Muscle layer of colon (tissue), 2 donors: ENCODE measurements around the gene TMEM165.

Experiments used
- H3K27ac ChIP-seq: one replicate; pipeline ENCODE4 v1.7.0; 2013; ENCODE audit warnings: low read depth, mild to moderate bottlenecking, low read length, moderate library complexity
- H3K27me3 ChIP-seq, 2 donors: one replicate each; pipeline ENCODE4 v1.7.0; 2013; ENCODE audit warnings: low read length in 2 of 2, mild to moderate bottlenecking in 2 of 2; ENCODE audit not compliant: insufficient read depth in 2 of 2, control insufficient read depth in 1 of 2
- H3K36me3 ChIP-seq: one replicate; pipeline ENCODE4 v1.7.0; 2013; ENCODE audit warnings: mild to moderate bottlenecking, low read length; ENCODE audit not compliant: insufficient read depth
- H3K4me1 ChIP-seq: one replicate; pipeline ENCODE4 v1.7.0; 2013; ENCODE audit warnings: mild to moderate bottlenecking, low read length; ENCODE audit not compliant: insufficient read depth
- H3K4me3 ChIP-seq, 2 donors: one replicate each; pipeline ENCODE4 v1.7.0; 2013; ENCODE audit warnings: low read length in 2 of 2, low read depth in 1 of 2, mild to moderate bottlenecking in 1 of 2, moderate library complexity in 1 of 2
- H3K9ac ChIP-seq: one replicate; pipeline ENCODE4 v1.7.0; 2013; ENCODE audit warnings: low read length
- H3K9me3 ChIP-seq: one replicate; pipeline ENCODE4 v1.7.0; 2013; ENCODE audit warnings: mild to moderate bottlenecking, low read length
- donor health status: abdominal sarcoma.
- donor health status: Adenocarcinoma of cecum.

The TMEM165 gene

GRCh38 chr4:55440786-55441185 is 45.0 kb downstream of the TMEM165 start:
- no peaks in the 10 kb centered on the region for H3K4me1 ChIP-seq
- H3K4me3 ChIP-seq, result no peak overlapping the region
- no peaks in the 10 kb centered on the region for H3K9me3 ChIP-seq
- no peaks in the 10 kb centered on the region for H3K27me3 ChIP-seq
- H3K27ac ChIP-seq, result no peak overlapping the region
- peaks cover 30% of the 10 kb centered on the region for H3K36me3 ChIP-seq
- no peak overlapping the region for H3K9ac ChIP-seq

DNA sequence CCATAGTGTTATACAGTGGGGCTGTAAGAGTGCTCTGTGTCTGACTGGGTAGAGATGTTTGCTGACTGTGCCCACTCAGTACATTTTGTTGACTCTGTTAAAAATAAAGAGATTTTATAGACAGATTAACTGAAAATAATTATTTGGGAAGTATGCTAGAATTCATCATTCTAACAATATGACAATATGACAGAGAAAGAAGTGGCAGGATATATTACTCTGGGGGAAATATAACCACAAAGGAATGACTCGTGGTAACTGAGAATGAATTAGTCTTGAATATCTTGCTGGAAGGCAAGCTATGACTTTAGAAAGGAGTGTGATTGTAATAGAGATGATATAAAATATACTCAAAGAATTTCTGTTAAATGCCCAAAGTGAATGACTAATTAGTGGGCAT is 46.8 kb downstream of the TMEM165 start:
- H3K27ac ChIP-seq, result no peak overlapping the region
- H3K9ac ChIP-seq, result no peak overlapping the region
- H3K4me1 ChIP-seq, result no peaks in the 10 kb centered on the region
- no peaks in the 10 kb centered on the region for H3K27me3 ChIP-seq
- peaks cover 26% of the 10 kb centered on the region for H3K36me3 ChIP-seq
- no peaks in the 10 kb centered on the region for H3K9me3 ChIP-seq
- H3K4me3 ChIP-seq, result no peak overlapping the region

DNA sequence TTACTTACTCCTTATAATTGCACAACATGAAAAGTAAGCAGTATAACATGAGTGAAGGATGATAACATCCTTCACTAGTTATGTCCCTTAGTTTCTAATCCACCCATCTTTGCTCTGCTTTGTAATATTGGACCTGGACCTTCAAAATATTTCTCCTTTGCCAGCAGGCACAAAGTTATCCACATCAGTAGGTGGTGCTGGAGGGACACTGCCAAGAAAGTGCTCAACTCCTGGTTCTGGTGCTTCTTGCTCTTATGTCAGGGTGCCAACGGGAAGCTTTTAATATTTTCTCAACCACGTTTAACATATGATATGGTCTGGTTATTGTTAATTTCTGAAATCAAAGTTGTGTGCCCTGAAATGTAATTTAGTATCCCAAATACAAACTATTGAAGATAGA is 49.1 kb downstream of the TMEM165 start:
- H3K9ac ChIP-seq, result no peak overlapping the region
- H3K36me3 ChIP-seq, result peaks cover 38% of the 10 kb centered on the region
- no peak overlapping the region for H3K4me3 ChIP-seq
- no peaks in the 10 kb centered on the region for H3K4me1 ChIP-seq
- H3K9me3 ChIP-seq, result no peaks in the 10 kb centered on the region
- H3K27ac ChIP-seq, result no peak overlapping the region
- no peaks in the 10 kb centered on the region for H3K27me3 ChIP-seq

DNA sequence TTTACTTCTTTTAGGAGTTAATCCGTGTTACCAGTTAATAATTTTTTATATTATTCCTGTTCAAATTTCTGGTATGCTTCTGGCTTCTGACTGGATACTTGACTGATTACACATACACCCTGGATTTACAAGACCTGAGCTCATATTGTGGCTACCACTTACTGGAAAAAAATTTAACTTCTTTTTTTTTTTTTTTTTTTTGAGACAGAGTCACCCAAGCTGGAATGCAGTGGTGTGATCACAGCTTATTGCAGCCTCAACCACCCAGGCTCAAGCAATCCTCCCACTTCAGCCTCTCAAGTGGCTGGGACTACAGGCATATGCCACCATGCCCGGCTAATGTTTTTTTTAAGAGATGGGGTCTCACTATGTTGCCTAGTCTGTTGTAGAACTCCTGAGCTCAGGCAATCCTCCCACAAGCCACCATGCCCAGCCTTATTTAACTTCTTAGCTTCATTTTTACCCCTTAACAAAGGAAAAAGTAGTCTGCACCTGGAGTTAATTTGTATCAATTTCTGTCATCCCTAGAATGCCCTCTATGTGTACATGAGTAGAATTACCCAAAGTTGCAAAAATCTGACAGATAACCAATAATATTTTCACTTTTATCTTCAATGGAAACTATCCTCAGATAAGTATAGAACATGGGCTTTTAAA is 50.3 kb downstream of the TMEM165 start:
- Histone ChIP-seq H3K9ac (no peak overlapping the region), H3K4me3 (no peak overlapping the region), H3K27ac (no peak overlapping the region), H3K9me3 (no peaks in the 10 kb centered on the region), H3K27me3 (no peaks in the 10 kb centered on the region), H3K36me3 (peaks cover 39% of the 10 kb centered on the region), H3K4me1 (no peaks in the 10 kb centered on the region)

DNA sequence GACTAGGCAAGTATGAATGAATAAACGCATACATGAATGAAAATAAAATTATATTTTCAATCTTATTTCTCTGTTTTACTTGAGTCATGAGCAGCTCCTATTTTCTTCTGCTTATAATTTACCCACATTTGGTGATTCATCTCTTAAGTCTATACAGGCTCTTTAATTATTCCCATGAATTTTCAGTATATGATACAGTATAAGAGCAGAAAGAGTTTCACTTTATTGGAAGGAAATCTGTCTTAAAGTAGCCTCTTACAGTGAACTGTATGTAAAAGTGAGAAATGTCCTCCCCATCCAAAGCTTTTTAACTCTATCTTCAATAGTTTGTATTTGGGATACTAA is 50.8 kb downstream of the TMEM165 start:
- no peaks in the 10 kb centered on the region for H3K9me3 ChIP-seq
- H3K36me3 ChIP-seq, result peaks cover 38% of the 10 kb centered on the region
- no peak overlapping the region for H3K9ac ChIP-seq
- no peak overlapping the region for H3K4me3 ChIP-seq
- no peaks in the 10 kb centered on the region for H3K4me1 ChIP-seq
- H3K27ac ChIP-seq, result no peak overlapping the region
- H3K27me3 ChIP-seq, result no peaks in the 10 kb centered on the region

GRCh38 chr4:55447108-55447708 is 51.5 kb downstream of the TMEM165 start:
- no peak overlapping the region for H3K9ac ChIP-seq
- H3K27ac ChIP-seq, result no peak overlapping the region
- no peak overlapping the region for H3K4me3 ChIP-seq
- H3K36me3 ChIP-seq, result peaks cover 37% of the 10 kb centered on the region
- no peaks in the 10 kb centered on the region for H3K4me1 ChIP-seq
- no peaks in the 10 kb centered on the region for H3K27me3 ChIP-seq
- H3K9me3 ChIP-seq, result no peaks in the 10 kb centered on the region

DNA sequence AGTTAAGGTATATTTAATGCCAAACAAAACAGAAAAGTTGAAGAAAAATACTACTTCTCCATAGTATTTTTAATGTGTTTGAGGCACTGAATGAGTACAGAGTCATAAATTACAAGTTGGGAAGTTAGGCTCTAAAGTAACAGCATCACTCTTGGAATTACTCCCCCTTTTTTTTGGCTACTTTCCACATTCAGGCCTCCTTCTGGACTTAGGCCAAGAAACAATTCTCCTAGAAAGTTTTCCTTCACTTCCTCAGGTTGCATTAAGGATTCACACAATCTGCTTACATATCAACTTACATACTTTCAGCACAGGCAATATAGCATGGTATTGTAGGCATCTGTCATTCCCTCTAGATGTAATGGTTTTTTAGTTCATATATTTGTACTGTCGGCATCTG is 52.1 kb downstream of the TMEM165 start:
- H3K4me1 ChIP-seq, result no peaks in the 10 kb centered on the region
- no peaks in the 10 kb centered on the region for H3K9me3 ChIP-seq
- H3K36me3 ChIP-seq, result peaks cover 31% of the 10 kb centered on the region
- no peak overlapping the region for H3K27ac ChIP-seq
- H3K9ac ChIP-seq, result no peak overlapping the region
- no peaks in the 10 kb centered on the region for H3K27me3 ChIP-seq
- H3K4me3 ChIP-seq, result no peak overlapping the region

DNA sequence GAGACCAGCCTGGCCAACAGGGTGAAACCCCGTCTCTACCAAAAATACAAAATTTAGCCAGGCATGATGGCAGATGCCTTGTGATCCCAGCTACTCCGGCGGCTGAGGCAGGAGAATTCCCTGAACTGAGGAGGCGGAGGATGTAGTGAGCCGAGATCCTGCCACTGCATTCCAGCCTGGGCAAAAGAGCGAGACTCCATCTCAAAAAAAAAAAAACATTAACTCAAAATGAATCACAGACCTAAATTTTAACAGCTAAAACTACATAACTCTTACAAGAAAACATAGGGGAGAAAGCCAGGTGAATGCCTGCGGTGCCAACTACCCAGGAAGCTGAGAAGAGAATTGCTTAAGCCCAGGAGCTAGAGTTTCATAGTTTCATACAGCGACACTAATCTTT is 54.8 kb downstream of the TMEM165 start:
- H3K27ac ChIP-seq, result no peak overlapping the region
- H3K9me3 ChIP-seq, result no peaks in the 10 kb centered on the region
- peaks cover 26% of the 10 kb centered on the region for H3K36me3 ChIP-seq
- H3K27me3 ChIP-seq, result no peaks in the 10 kb centered on the region
- H3K4me3 ChIP-seq, result no peak overlapping the region
- H3K9ac ChIP-seq, result no peak overlapping the region
- H3K4me1 ChIP-seq, result no peaks in the 10 kb centered on the region

DNA sequence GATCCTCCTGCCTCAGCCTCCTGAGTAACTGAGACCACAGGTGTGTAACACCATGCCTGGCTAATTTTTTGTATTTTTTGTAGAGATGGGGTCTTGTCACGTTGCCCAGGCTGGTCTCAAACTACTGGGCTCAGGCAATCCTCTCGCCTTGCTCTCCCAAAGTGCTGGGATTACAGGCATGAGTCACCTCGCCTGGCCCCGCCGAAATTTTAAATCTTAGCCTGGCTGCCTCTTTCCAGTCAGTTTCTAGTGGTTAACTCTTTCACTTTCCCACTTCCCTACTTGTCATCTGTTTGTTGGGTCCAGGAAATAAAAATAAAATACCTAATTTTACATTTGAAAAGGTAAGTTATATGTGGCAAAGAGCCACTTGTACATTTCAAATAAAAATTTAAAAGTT is 62.4 kb downstream of the TMEM165 start:
- no peaks in the 10 kb centered on the region for H3K27me3 ChIP-seq
- H3K4me1 ChIP-seq, result no peaks in the 10 kb centered on the region
- no peak overlapping the region for H3K9ac ChIP-seq
- peaks cover 4% of the 10 kb centered on the region for H3K36me3 ChIP-seq
- no peaks in the 10 kb centered on the region for H3K9me3 ChIP-seq
- H3K27ac ChIP-seq, result no peak overlapping the region
- no peak overlapping the region for H3K4me3 ChIP-seq

GRCh38 chr4:55458611-55459010 is 62.9 kb downstream of the TMEM165 start:
- H3K9ac ChIP-seq, result no peak overlapping the region
- H3K27me3 ChIP-seq, result no peaks in the 10 kb centered on the region
- H3K27ac ChIP-seq, result no peak overlapping the region
- H3K9me3 ChIP-seq, result no peaks in the 10 kb centered on the region
- H3K36me3 ChIP-seq, result peaks cover 4% of the 10 kb centered on the region
- no peaks in the 10 kb centered on the region for H3K4me1 ChIP-seq
- H3K4me3 ChIP-seq, result no peak overlapping the region

- Histone ChIP-seq H3K4me3 (no peak overlapping the region), H3K36me3 (peaks cover 9% of the 10 kb centered on the region), H3K4me1 (no peaks in the 10 kb centered on the region), H3K27ac (no peak overlapping the region), H3K27me3 (no peaks in the 10 kb centered on the region), H3K9ac (no peak overlapping the region), H3K9me3 (no peaks in the 10 kb centered on the region)
Measured at GRCh38 chr4:55466001-55466400, 70.2 kb downstream of the TMEM165 start.

DNA sequence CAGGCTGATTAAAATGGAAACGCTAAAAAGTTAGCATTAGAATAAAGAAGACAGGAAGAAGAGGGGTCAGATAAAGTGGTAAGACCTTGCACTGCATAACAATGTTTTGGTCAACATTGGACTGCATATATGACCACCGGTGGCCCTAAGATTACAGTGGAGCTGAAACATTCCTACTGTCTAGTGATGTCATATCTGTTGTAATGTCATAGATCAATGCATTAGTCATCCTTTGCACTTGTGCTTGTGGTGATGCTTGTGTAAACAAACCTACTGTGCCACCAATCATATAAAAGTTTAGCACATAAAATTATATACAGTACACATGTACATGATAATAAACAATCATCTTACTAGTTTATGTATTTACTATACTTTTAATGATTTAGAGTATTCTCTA is 73.0 kb downstream of the TMEM165 start:
- Histone ChIP-seq H3K36me3 (peaks cover 15% of the 10 kb centered on the region), H3K27me3 (no peaks in the 10 kb centered on the region), H3K4me1 (no peaks in the 10 kb centered on the region), H3K27ac (no peak overlapping the region), H3K4me3 (no peak overlapping the region), H3K9me3 (no peaks in the 10 kb centered on the region), H3K9ac (no peak overlapping the region)
